HL-60 (cell line): Measurements from ENCODE around the gene PYDC1.

Experiments
- DNase-seq, 2 experiments: peaks; one replicate each; pipeline ENCODE4 v3.0.0-alpha.2; 2010 to 2020; ENCODE audit warnings: low read depth in 1 of 2, low spot score in 1 of 2
- H3K27ac ChIP-seq: fragments of 250-450 bp; sonication (Bioruptor Pico); replicated peaks from 2 replicates; pipeline ENCODE4 v1.5.1; 2020; ENCODE audit warnings: mild to moderate bottlenecking, moderate library complexity
- H3K27me3 ChIP-seq: fragments of 250-450 bp; sonication (Bioruptor Pico); 2 replicates; pipeline ENCODE4 v1.5.1; 2021; ENCODE audit warnings: mild to moderate bottlenecking, moderate library complexity; ENCODE audit not compliant: insufficient read depth, poor library complexity, severe bottlenecking
- H3K4me3 ChIP-seq: replicated peaks from 2 replicates; pipeline ENCODE4 v1.5.1; 2011; ENCODE audit warnings: mild to moderate bottlenecking, control low read depth, low read length; ENCODE audit not compliant: insufficient read depth
- GABPA ChIP-seq: IDR thresholded peaks from 2 replicates; pipeline ENCODE4 v1.6.1; 2012; ENCODE audit warnings: low read depth
- POLR2AphosphoS5 ChIP-seq: IDR thresholded peaks from 2 replicates; pipeline ENCODE4 v1.6.1; 2012; ENCODE audit warnings: low read depth
- REST ChIP-seq: IDR thresholded peaks from 2 replicates; pipeline ENCODE4 v1.6.1; 2012; ENCODE audit warnings: low read depth; ENCODE audit not compliant: insufficient replicate concordance
- SPI1 ChIP-seq: IDR thresholded peaks from 2 replicates; pipeline ENCODE4 v1.6.1; 2012; ENCODE audit warnings: low read depth, mild to moderate bottlenecking, borderline replicate concordance
- TF ChIP-seq, protein P1 (sequence below): IDR thresholded peaks from one replicate; pipeline ENCODE4 v1.5.1; 2011; ENCODE audit warnings: low read length, control low read depth, inconsistent platforms; ENCODE audit not compliant: insufficient read depth

The PYDC1 gene

DNA sequence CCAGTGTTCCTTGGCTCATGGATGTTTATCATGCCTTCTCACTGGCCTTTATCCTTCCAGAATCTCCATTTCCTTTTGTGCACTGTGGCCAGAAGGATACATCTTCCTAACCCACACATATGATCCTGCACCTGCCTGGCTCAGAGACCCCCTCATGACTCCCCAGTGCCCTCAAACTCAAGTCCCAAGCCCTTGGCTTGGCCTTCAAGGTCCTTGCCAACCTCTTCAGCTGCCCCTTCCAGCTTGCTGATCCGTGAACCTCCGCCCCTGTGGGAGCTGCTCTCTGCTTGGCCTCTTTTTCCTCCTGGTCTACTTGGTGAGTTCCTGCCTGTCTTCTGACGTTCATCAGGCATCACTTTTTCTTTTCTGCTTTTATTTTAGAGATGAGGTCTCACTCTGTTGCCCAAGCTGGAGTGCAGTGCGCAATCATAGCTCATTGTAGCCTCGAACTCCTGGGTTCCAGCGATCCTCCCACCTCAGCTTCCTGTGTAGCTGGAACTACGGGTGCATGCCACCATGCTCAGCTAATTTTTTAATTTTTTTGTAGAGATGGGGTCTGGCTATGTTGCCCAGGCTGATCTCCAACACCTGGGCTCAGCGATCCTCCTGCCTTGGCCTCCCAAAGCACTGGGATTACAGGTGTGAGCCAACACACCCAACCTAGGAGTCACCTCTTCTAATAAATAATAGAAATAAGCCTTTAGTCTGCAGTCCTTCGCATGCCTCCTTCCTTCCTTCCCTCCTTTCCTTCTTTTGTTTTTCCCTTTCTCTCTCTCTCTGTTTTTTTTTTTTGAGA is 11.9 kb downstream of the PYDC1 start:
- Histone ChIP-seq H3K27me3 (no peaks in the 10 kb centered on the region), H3K4me3 (no peak overlapping the region), H3K27ac (no peak overlapping the region)
- no peak for DNase-seq
- TF ChIP-seq SPI1 (no peak), POLR2AphosphoS5 (no peak), REST (no peak), GABPA (no peak)
- TF ChIP-seq, protein P1, sequence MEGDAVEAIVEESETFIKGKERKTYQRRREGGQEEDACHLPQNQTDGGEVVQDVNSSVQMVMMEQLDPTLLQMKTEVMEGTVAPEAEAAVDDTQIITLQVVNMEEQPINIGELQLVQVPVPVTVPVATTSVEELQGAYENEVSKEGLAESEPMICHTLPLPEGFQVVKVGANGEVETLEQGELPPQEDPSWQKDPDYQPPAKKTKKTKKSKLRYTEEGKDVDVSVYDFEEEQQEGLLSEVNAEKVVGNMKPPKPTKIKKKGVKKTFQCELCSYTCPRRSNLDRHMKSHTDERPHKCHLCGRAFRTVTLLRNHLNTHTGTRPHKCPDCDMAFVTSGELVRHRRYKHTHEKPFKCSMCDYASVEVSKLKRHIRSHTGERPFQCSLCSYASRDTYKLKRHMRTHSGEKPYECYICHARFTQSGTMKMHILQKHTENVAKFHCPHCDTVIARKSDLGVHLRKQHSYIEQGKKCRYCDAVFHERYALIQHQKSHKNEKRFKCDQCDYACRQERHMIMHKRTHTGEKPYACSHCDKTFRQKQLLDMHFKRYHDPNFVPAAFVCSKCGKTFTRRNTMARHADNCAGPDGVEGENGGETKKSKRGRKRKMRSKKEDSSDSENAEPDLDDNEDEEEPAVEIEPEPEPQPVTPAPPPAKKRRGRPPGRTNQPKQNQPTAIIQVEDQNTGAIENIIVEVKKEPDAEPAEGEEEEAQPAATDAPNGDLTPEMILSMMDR, result no peak

DNA sequence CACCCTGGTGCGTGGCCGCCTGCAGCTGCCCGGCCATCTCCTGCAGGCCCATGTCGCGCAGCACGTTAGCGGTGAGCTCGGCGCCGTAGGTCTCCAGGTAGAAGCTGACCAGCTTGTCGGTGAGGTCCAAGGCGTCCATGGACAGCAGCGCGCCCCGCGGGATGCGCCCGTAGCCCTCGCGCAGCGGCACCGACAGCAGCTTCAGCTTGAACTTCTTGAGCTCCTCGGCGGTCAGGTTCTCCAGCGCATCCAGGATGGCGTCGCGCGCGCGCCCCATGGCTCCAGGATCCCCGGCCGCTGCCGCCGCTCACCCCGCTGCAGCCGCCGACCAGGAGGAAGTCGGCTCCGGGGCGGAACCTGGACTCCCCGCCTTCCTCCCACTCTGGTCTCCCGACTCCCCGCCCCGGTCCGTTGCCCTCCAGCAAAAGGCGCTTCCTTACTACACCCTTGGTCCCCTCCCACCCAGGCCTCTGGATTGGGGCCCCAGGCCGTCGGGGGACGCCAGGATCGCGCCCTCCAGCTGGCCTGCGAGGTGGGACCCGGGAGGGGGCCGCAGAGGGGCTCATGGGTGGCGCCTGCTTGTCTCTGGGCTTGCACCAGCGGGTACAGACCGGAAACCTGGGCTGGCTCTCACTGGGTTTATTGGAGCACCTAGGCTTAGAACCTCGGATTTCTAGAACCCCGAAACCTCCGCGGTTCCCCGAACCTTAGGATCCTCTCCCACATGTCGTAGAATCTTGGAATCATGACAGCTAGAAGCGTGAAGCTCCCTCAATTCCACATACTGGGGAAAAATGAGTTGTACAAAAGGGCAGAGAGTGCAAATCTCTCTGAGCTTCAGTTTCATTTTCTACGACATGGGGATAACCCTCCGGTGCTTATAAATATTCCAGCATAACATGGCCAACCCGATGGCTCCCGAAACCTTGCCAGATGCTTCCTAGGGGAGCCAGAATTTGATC is 14.2 kb downstream of the PYDC1 start, which contains the start of gene PYCARD:
PYCARD (minus strand) TSS at position 347 of the 962 bp plus-strand sequence; CDS start at position 277, 70 bp downstream.
- Histone ChIP-seq H3K27me3 (no peaks in the 10 kb centered on the region), H3K27ac (peak within 1 kb of the TSS; percentile 86), H3K4me3 (peak within 1 kb of the TSS; percentile 83)
- DNase-seq, result peak in 1 of 2 experiments; percentile 77
- TF ChIP-seq GABPA (no peak), SPI1 (peak; percentile 78; the same call in 1 of the 2 replicates)

GRCh38 chr16:31201582-31202413 is 15.1 kb downstream of the PYDC1 start:
- peak overlapping the region; percentile 83 for H3K4me3 ChIP-seq
- H3K27me3 ChIP-seq, result no peaks in the 10 kb centered on the region
- peak overlapping the region; percentile 86 for H3K27ac ChIP-seq
- DNase-seq, result peak in 1 of 2 experiments; percentile 78
- TF ChIP-seq GABPA (no peak), POLR2AphosphoS5 (peak; percentile 14; the same call in 1 of the 2 replicates), REST (no peak), SPI1 (peak; percentile 90)
- TF ChIP-seq, protein P1, result no peak
